Neural progenitor cell (in vitro differentiated cells): Measurements from ENCODE around the gene ADCY2. TPM values are rescaled to one million over a fixed set of nuclear protein-coding genes. Genes with fewer than 3 reads are reported as not detected.

ENCODE experiments used
- DNase-seq: peaks from one replicate; pipeline ENCODE4 v3.0.0-alpha.2; 2016; ENCODE audit warnings: low spot score
- H2AFZ ChIP-seq: fragments of 200-600 bp; sonication (generic); replicated peaks from 2 replicates; pipeline ENCODE4 v1.6.1; 2016; ENCODE audit warnings: antibody characterized with exemption
- H3F3A ChIP-seq: fragments of 200-600 bp; sonication (generic); 2 replicates; pipeline ENCODE4 v1.6.1; 2016; ENCODE audit warnings: antibody characterized with exemption, low read depth
- H3K27ac ChIP-seq: fragments of 200-600 bp; sonication (generic); 2 replicates; pipeline ENCODE4 v1.5.1; 2016; ENCODE audit warnings: mild to moderate bottlenecking
- H3K27me3 ChIP-seq: fragments of 200-600 bp; sonication (generic); 2 replicates; pipeline ENCODE4 v1.6.1; 2016; ENCODE audit warnings: mild to moderate bottlenecking, moderate library complexity
- H3K36me3 ChIP-seq: fragments of 200-600 bp; sonication (generic); 2 replicates; pipeline ENCODE4 v1.5.1; 2016
- H3K4me1 ChIP-seq: fragments of 200-600 bp; sonication (generic); 2 replicates; pipeline ENCODE4 v1.6.1; 2016; ENCODE audit warnings: mixed run types
- H3K4me2 ChIP-seq: fragments of 200-600 bp; sonication (generic); 2 replicates; pipeline ENCODE4 v1.6.1; 2016
- H3K4me3 ChIP-seq: fragments of 200-600 bp; sonication (generic); 2 replicates; pipeline ENCODE4 v1.5.1; 2016
- H3K79me2 ChIP-seq: fragments of 200-600 bp; sonication (generic); 2 replicates; pipeline ENCODE4 v1.6.1; 2016; ENCODE audit warnings: low read depth
- H3K9ac ChIP-seq: fragments of 200-600 bp; sonication (generic); 2 replicates; pipeline ENCODE4 v1.6.1; 2016
- H3K9me3 ChIP-seq: fragments of 200-600 bp; sonication (generic); 2 replicates; pipeline ENCODE4 v1.5.1; 2016; ENCODE audit warnings: low read depth
- H4K20me1 ChIP-seq: fragments of 200-600 bp; sonication (generic); 2 replicates; pipeline ENCODE4 v1.6.1; 2016; ENCODE audit warnings: low read depth
- H3K27ac Mint-ChIP-seq: 3 replicates; pipeline ENCODE4 v1.8.0; 2021; ENCODE audit warnings: mixed read lengths
- H3K27me3 Mint-ChIP-seq: 2 replicates; pipeline ENCODE4 v1.8.0; 2022; ENCODE audit warnings: low read depth, mild to moderate bottlenecking, inconsistent platforms, moderate library complexity, mixed read lengths; ENCODE audit not compliant: insufficient read depth
- H3K36me3 Mint-ChIP-seq: 3 replicates; pipeline ENCODE4 v1.8.0; 2021; ENCODE audit warnings: mixed read lengths
- H3K4me1 Mint-ChIP-seq: 3 replicates; pipeline ENCODE4 v1.8.0; 2021; ENCODE audit warnings: mixed read lengths
- H3K4me3 Mint-ChIP-seq: 3 replicates; pipeline ENCODE4 v1.8.0; 2021; ENCODE audit warnings: mild to moderate bottlenecking, moderate library complexity, mixed read lengths
- H3K9me3 Mint-ChIP-seq: 3 replicates; pipeline ENCODE4 v1.8.0; 2020; ENCODE audit warnings: mixed read lengths
- CTCF ChIP-seq: fragments of 200-600 bp; sonication (generic); IDR thresholded peaks from 2 replicates; pipeline ENCODE4 v1.5.1; 2017; ENCODE audit warnings: antibody characterized with exemption, mild to moderate bottlenecking
- EZH2 ChIP-seq: fragments of 200-600 bp; sonication (generic); IDR thresholded peaks from 2 replicates; pipeline ENCODE4 v1.6.1; 2017; ENCODE audit warnings: antibody characterized with exemption, mild to moderate bottlenecking, moderate library complexity
- EZH2phosphoT487 ChIP-seq: fragments of 200-600 bp; sonication (generic); IDR thresholded peaks from 2 replicates; pipeline ENCODE4 v1.6.1; 2017; ENCODE audit warnings: antibody characterized with exemption
- total RNA-seq: library from RNA; depleted of rRNA; stranded (reverse); fragments of >200 nt; gene quantifications from 2 replicates; pipeline ENCODE4 v1.2.3, GENCODE V29; 2015; ENCODE audit warnings: low replicate concordance

Gene ADCY2
- total RNA-seq, 1 donor from 2014 or later = 1.2 TPM

GRCh38 chr5:7391814-7392692, 3.9 kb upstream of the ADCY2 start:
- Mint-ChIP-seq H3K27ac (peak overlapping the region; percentile 18), H3K9me3 (no peaks in the 10 kb centered on the region), H3K4me1 (peaks cover 32% of the 10 kb centered on the region), H3K4me3 (no peak overlapping the region), H3K27me3 (peaks cover 24% of the 10 kb centered on the region), H3K36me3 (no peaks in the 10 kb centered on the region)
- no peak overlapping the region for H3K9ac ChIP-seq
- peaks cover 5% of the 10 kb centered on the region for H3F3A ChIP-seq
- H3K4me3 ChIP-seq = no peak overlapping the region
- no peaks in the 10 kb centered on the region for H4K20me1 ChIP-seq
- peak; percentile 66 for DNase-seq
- no peaks in the 10 kb centered on the region for H3K36me3 ChIP-seq
- peak overlapping the region; percentile 86 for H2AFZ ChIP-seq
- no peaks in the 10 kb centered on the region for H3K4me1 ChIP-seq
- H3K9me3 ChIP-seq = no peaks in the 10 kb centered on the region
- TF ChIP-seq EZH2 = no peak
- TF ChIP-seq EZH2phosphoT487 = no peak
- TF ChIP-seq CTCF = peak; percentile 73
- H3K27me3 ChIP-seq = peaks cover 27% of the 10 kb centered on the region
- no peaks in the 10 kb centered on the region for H3K79me2 ChIP-seq
- no peak overlapping the region for H3K4me2 ChIP-seq
- H3K27ac ChIP-seq = no peak overlapping the region

- H3K4me3 ChIP-seq = no peak overlapping the region
- TF ChIP-seq EZH2 (no peak), EZH2phosphoT487 (no peak), CTCF (no peak)
- no peak overlapping the region for H3K4me2 ChIP-seq
- no peak overlapping the region for H2AFZ ChIP-seq
- H4K20me1 ChIP-seq = no peaks in the 10 kb centered on the region
- Mint-ChIP-seq H3K27me3 (peaks cover 26% of the 10 kb centered on the region), H3K4me3 (no peak overlapping the region), H3K4me1 (peaks cover 34% of the 10 kb centered on the region), H3K27ac (peak overlapping the region; percentile 18), H3K36me3 (no peaks in the 10 kb centered on the region), H3K9me3 (no peaks in the 10 kb centered on the region)
- H3K79me2 ChIP-seq = no peaks in the 10 kb centered on the region
- no peaks in the 10 kb centered on the region for H3K9me3 ChIP-seq
- H3K27me3 ChIP-seq = peaks cover 33% of the 10 kb centered on the region
- no peaks in the 10 kb centered on the region for H3K4me1 ChIP-seq
- H3K27ac ChIP-seq = no peak overlapping the region
- DNase-seq = no peak
- peaks cover 5% of the 10 kb centered on the region for H3F3A ChIP-seq
- H3K9ac ChIP-seq = no peak overlapping the region
- no peaks in the 10 kb centered on the region for H3K36me3 ChIP-seq
These were observed 3.3 kb upstream of the ADCY2 start for GRCh38 chr5:7392693-7393024.

GRCh38 chr5:7393921-7394799, 1.8 kb upstream of the ADCY2 start:
- Histone ChIP-seq H3K9me3 (no peaks in the 10 kb centered on the region), H3K4me3 (no peak overlapping the region), H3K36me3 (no peaks in the 10 kb centered on the region), H3K4me2 (peak overlapping the region; percentile 84), H3K9ac (no peak overlapping the region), H3K79me2 (no peaks in the 10 kb centered on the region), H3K4me1 (no peaks in the 10 kb centered on the region), H2AFZ (no peak overlapping the region), H3F3A (peaks cover 5% of the 10 kb centered on the region), H3K27ac (no peak overlapping the region), H3K27me3 (peaks cover 46% of the 10 kb centered on the region), H4K20me1 (no peaks in the 10 kb centered on the region)
- Mint-ChIP-seq H3K4me3 (peak overlapping the region; percentile 75), H3K36me3 (no peaks in the 10 kb centered on the region), H3K4me1 (peaks cover 36% of the 10 kb centered on the region), H3K27me3 (peaks cover 23% of the 10 kb centered on the region), H3K27ac (no peak overlapping the region), H3K9me3 (no peaks in the 10 kb centered on the region)
- TF ChIP-seq EZH2 (no peak), EZH2phosphoT487 (no peak)
- DNase-seq = no peak
